ENCODE results near the gene HCRTR1.

The HCRTR1 gene

DNA sequence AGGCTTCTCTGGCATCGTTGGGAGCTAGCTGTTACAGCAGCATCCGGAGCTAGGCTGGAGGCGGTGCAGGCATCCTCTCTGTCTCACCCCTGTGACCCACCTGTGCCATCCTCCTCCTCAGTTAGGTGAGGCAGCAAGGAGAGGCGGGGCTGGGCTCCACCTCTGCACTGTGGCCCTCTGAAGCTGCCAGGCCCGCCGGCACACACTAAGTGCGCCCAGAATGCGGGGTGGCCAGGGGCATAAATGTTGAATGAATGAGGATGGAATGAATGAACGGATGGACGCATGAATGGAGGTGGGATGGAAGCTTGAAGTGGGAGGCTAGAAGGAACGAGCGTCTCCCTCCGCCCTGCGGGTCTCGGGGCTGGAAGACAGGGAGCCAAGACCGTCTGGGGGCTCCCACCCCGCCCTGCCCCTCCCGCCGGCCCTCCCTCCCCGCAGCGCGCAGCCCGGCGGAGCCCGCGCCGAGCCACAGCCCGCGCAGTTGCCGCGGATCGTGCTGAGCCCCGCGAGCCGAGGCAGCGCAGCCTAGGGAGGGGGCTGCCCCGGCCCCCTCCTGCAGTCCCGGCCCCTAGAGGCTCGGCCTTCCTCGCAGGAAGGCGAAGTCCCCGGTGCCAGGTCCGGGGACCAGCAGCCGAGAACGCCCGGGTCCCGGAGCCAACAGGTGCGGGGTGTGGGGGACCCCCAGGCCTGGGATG is at the start of gene HCRTR1:
Gene HCRTR1, plus strand, starts transcription at position 472 of the 698 bp plus-strand sequence. CDS start 1,504 bp downstream, outside the sequence.
- H3K9me3 Mint-ChIP-seq = no peaks in the 10 kb centered on the region
- peaks cover 2% of the 10 kb centered on the region for H3K4me1 Mint-ChIP-seq (ENCODE audit: low read depth)
- H3K36me3 Mint-ChIP-seq (ENCODE audit: low read depth) = no peaks in the 10 kb centered on the region
- H3K27me3 Mint-ChIP-seq (ENCODE audit: low read depth) = peaks cover 25% of the 10 kb centered on the region
- H3K4me3 Mint-ChIP-seq = no peak within 1 kb of the TSS
- no peak within 1 kb of the TSS for H3K27ac Mint-ChIP-seq
- DNase-seq (ENCODE audit: low spot score) = no peak

- H3K27me3 Mint-ChIP-seq (ENCODE audit: low read depth) = peaks cover 7% of the 10 kb centered on the region
- DNase-seq (ENCODE audit: low spot score) = no peak
- no peaks in the 10 kb centered on the region for H3K9me3 Mint-ChIP-seq
- H3K27ac Mint-ChIP-seq = no peak overlapping the region
- H3K4me1 Mint-ChIP-seq (ENCODE audit: low read depth) = no peaks in the 10 kb centered on the region
- H3K4me3 Mint-ChIP-seq = no peak overlapping the region
- H3K36me3 Mint-ChIP-seq (ENCODE audit: low read depth) = no peaks in the 10 kb centered on the region
Observed at GRCh38 chr1:31567956-31568570, 49.4 kb upstream of the HCRTR1 start.

DNA sequence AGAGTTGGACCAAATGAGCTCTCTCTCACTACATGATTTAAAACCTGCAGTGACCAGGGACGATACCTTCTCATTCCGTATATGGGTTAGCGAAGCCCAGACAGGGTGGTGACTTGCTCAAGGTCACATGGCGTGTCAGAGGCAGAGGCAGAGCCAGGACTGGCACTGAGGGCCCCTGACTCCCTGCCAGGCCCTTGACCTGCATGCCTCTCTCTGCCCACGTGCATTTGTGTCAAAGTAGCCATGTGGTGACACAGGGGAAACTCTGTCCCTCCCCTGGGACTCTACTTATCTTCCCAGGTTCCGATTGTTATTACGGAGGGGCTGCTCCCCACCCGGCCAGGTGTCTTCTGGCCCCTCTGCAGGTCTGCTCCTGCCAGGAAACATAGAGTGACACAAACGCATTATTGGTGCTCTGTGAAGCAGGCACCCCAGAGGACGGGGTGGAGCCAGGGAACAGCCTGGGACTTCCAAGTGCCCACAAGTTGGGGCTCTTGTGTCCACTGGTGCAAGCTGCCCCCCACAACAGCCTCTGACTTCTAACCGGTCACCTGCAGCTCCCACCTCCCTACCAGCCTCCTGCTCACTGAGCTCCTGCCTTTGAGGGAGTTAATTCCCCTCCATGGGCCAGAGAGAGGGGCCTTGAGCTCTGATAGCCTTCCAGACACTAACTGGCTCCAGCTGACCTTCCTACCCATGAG is 48.4 kb upstream of the HCRTR1 start:
- DNase-seq (ENCODE audit: low spot score) = no peak
- Mint-ChIP-seq H3K27me3 (ENCODE audit: low read depth) (peaks cover 4% of the 10 kb centered on the region), H3K4me1 (ENCODE audit: low read depth) (no peaks in the 10 kb centered on the region), H3K36me3 (ENCODE audit: low read depth) (no peaks in the 10 kb centered on the region), H3K4me3 (no peak overlapping the region), H3K9me3 (no peaks in the 10 kb centered on the region), H3K27ac (no peak overlapping the region)

- Mint-ChIP-seq H3K36me3 (ENCODE audit: low read depth) (no peaks in the 10 kb centered on the region), H3K9me3 (no peaks in the 10 kb centered on the region), H3K27me3 (ENCODE audit: low read depth) (peaks cover 6% of the 10 kb centered on the region), H3K4me1 (ENCODE audit: low read depth) (no peaks in the 10 kb centered on the region), H3K27ac (no peak overlapping the region), H3K4me3 (no peak overlapping the region)
- no peak for DNase-seq (ENCODE audit: low spot score)
Observed at GRCh38 chr1:31569596-31570173, 47.8 kb upstream of the HCRTR1 start.

DNA sequence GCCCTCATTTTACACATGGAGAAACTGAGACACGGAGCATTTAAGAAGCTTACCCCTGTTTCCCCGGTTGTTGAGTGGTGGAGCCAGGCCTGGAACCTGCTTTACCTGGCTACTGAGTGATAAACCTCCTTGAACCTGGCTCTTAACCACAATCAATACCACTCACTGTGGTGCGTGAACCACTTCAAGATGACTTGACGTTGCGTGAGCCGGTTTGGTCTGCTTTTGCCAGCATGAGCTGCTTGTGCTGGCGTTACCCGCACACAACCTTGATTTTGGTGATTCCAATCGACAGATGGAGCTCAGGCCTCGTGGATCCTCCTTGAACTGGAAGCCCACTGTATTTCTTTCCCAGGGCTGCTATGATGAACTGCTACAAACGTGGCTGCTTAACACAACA is 47.3 kb upstream of the HCRTR1 start:
- Mint-ChIP-seq H3K36me3 (ENCODE audit: low read depth) (no peaks in the 10 kb centered on the region), H3K4me3 (no peak overlapping the region), H3K27me3 (ENCODE audit: low read depth) (peaks cover 6% of the 10 kb centered on the region), H3K27ac (no peak overlapping the region), H3K4me1 (ENCODE audit: low read depth) (no peaks in the 10 kb centered on the region), H3K9me3 (no peaks in the 10 kb centered on the region)
- DNase-seq (ENCODE audit: low spot score) = no peak

DNA sequence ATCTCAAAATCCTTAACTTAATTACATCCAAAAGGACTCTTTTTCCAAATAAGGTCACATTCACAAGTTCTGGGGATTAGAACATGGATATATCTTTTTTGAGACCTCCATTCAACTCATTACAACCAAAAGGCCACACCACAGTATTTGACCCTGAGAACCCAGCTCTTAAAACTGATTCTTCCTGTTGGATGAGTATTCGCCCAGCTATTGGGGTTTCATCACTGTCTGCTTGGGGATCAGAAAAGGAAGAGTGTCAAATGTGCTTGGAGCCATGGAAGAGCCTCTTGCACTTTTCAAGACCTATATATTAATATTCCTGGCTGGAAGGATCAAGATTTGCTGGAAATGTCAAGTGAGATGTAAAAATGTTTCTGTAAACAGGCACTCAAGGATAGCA is 46.6 kb upstream of the HCRTR1 start:
- no peak overlapping the region for H3K4me3 Mint-ChIP-seq
- no peaks in the 10 kb centered on the region for H3K9me3 Mint-ChIP-seq
- H3K27me3 Mint-ChIP-seq (ENCODE audit: low read depth) = peaks cover 6% of the 10 kb centered on the region
- no peaks in the 10 kb centered on the region for H3K4me1 Mint-ChIP-seq (ENCODE audit: low read depth)
- H3K27ac Mint-ChIP-seq = no peak overlapping the region
- no peaks in the 10 kb centered on the region for H3K36me3 Mint-ChIP-seq (ENCODE audit: low read depth)
- no peak for DNase-seq (ENCODE audit: low spot score)

GRCh38 chr1:31571340-31572295 is 45.9 kb upstream of the HCRTR1 start:
- H3K4me1 Mint-ChIP-seq (ENCODE audit: low read depth) = peaks cover 3% of the 10 kb centered on the region
- H3K36me3 Mint-ChIP-seq (ENCODE audit: low read depth) = no peaks in the 10 kb centered on the region
- H3K9me3 Mint-ChIP-seq = no peaks in the 10 kb centered on the region
- H3K27me3 Mint-ChIP-seq (ENCODE audit: low read depth) = peaks cover 9% of the 10 kb centered on the region
- H3K27ac Mint-ChIP-seq = no peak overlapping the region
- H3K4me3 Mint-ChIP-seq = no peak overlapping the region
- DNase-seq (ENCODE audit: low spot score) = no peak

DNA sequence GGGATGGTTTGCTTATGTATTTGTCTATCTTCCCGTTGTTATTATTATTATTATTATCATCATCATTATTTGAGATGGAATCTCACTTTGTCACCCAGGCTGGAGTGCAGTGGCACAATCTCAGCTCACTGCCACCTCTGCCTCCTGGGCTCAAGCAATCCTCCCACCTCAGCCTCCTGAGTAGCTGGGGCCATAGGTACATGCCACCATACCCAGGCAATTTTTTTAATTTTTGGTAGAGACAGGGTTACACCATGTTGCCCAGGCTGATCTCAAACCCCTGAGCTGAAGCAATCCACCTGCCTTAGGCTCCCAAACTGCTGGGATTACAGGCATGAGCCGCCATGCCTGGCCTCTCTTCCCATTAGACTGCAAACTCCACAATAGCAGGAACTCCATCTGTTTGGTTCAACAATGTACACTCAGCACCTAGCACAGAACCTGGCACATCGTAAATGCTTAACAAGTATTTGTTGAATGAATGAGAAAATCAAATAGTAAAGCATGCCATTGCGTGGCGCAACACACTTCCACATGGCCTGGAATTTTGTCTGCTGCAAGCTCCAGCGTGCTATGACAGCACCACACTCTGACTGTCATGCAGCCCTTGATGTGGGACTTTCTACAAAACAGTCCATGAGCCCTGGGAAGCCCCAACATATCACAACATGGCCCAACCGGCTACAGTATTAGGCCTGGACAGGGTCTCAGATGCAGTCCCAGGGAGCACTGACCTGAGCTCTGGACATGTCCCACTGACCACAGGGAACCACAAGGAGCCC is 45.0 kb upstream of the HCRTR1 start:
- H3K4me1 Mint-ChIP-seq (ENCODE audit: low read depth) = peaks cover 3% of the 10 kb centered on the region
- peaks cover 12% of the 10 kb centered on the region for H3K27me3 Mint-ChIP-seq (ENCODE audit: low read depth)
- no peaks in the 10 kb centered on the region for H3K36me3 Mint-ChIP-seq (ENCODE audit: low read depth)
- H3K9me3 Mint-ChIP-seq = no peaks in the 10 kb centered on the region
- H3K27ac Mint-ChIP-seq = no peak overlapping the region
- DNase-seq (ENCODE audit: low spot score) = no peak
- no peak overlapping the region for H3K4me3 Mint-ChIP-seq

DNA sequence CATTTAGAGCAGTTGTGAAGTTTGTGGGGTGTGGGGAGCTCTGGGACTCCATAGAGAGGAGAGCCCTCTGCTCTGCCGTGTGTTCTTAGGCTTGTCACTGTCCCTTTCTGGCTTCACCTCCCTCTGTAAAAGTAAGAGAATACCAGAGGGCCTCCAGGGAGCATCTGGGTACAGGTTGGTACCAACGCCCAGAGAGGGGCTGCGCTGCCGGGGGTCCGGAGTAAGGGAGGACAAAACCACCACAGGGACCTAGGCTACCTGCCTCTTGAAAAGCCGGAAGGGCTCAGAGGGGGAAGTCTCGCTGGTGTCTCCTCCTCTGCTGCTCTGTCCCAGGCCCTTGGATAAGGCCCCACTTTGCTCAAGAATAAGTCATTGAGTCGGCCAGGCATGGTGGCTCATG is 44.2 kb upstream of the HCRTR1 start:
- H3K36me3 Mint-ChIP-seq (ENCODE audit: low read depth) = no peaks in the 10 kb centered on the region
- DNase-seq (ENCODE audit: low spot score) = no peak
- H3K27me3 Mint-ChIP-seq (ENCODE audit: low read depth) = peaks cover 13% of the 10 kb centered on the region
- peaks cover 3% of the 10 kb centered on the region for H3K4me1 Mint-ChIP-seq (ENCODE audit: low read depth)
- no peaks in the 10 kb centered on the region for H3K9me3 Mint-ChIP-seq
- no peak overlapping the region for H3K27ac Mint-ChIP-seq
- no peak overlapping the region for H3K4me3 Mint-ChIP-seq

GRCh38 chr1:31574749-31575368 is 42.6 kb upstream of the HCRTR1 start:
- Mint-ChIP-seq H3K4me3 (no peak overlapping the region), H3K9me3 (no peaks in the 10 kb centered on the region), H3K36me3 (ENCODE audit: low read depth) (no peaks in the 10 kb centered on the region), H3K27ac (no peak overlapping the region), H3K27me3 (ENCODE audit: low read depth) (peaks cover 9% of the 10 kb centered on the region), H3K4me1 (ENCODE audit: low read depth) (peaks cover 3% of the 10 kb centered on the region)
- DNase-seq (ENCODE audit: low spot score) = no peak

DNA sequence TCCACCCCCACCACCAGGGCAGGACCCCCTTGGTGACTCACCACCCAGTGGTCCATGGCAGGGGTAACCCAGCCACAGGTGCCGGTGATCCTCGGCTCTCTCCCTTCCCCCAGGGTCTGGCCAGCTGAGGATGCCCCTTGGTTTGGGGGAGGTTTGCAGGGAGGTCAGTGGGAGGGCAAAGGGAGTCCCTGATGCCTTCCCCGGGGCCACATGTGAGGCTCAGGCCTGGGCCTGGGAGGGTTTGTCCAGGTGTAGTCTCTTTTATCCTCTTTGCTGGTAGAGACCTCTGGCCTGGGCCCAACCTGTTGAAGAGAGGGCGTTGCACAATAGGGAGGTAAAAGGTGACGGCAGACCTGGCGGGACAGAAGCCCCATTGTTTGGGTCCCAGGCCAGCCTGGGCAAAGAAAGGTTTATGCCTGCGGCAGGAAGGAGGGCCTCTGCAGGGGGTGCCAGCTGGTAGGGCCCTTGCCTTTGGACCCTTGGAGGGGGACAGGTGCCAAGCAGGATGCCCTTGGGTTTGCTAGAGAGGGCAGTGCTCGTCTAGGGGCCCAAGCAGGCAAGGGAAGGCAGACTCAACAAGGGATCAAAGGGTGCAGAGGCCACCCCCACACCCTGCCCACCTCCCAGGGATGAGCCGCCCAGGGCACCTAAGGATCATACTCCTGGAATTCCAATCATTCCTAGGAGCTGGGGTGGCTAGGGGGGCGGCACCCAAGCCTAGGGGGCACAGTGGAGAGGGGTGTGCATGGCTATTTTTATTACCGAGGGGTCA is 41.9 kb upstream of the HCRTR1 start:
- DNase-seq (ENCODE audit: low spot score) = no peak
- H3K27me3 Mint-ChIP-seq (ENCODE audit: low read depth) = peaks cover 9% of the 10 kb centered on the region
- no peaks in the 10 kb centered on the region for H3K36me3 Mint-ChIP-seq (ENCODE audit: low read depth)
- no peak overlapping the region for H3K27ac Mint-ChIP-seq
- H3K4me1 Mint-ChIP-seq (ENCODE audit: low read depth) = peaks cover 3% of the 10 kb centered on the region
- H3K4me3 Mint-ChIP-seq = no peak overlapping the region
- no peaks in the 10 kb centered on the region for H3K9me3 Mint-ChIP-seq

GRCh38 chr1:31576201-31576669 is 41.3 kb upstream of the HCRTR1 start, which contains the start of gene TINAGL1:
Gene TINAGL1 (plus strand): TSS chr1:31576515. CDS start chr1:31577149, 634 bp downstream.
- H3K4me3 Mint-ChIP-seq = no peak within 1 kb of the TSS
- no peak within 1 kb of the TSS for H3K27ac Mint-ChIP-seq
- no peaks in the 10 kb centered on the region for H3K36me3 Mint-ChIP-seq (ENCODE audit: low read depth)
- H3K4me1 Mint-ChIP-seq (ENCODE audit: low read depth) = peaks cover 3% of the 10 kb centered on the region
- no peak for DNase-seq (ENCODE audit: low spot score)
- H3K27me3 Mint-ChIP-seq (ENCODE audit: low read depth) = peaks cover 9% of the 10 kb centered on the region
- no peaks in the 10 kb centered on the region for H3K9me3 Mint-ChIP-seq

Measured in T-helper 2 cell treated with Interferon-gamma antibody and Interleukin-4, amounts not matched to agents 5 μg/mL and 100 μg/mL, for 36 hours (primary cell).